ENCODE data around the gene RNF151.
A peak's percentile ranks its signal among the peaks of the same experiment; 100 is the strongest.
"Not testable (repeated sequence)": the region's sequence is repeated elsewhere in the genome, so short reads cannot be mapped to it uniquely, and the experiment has no call there.

The RNF151 gene

DNA sequence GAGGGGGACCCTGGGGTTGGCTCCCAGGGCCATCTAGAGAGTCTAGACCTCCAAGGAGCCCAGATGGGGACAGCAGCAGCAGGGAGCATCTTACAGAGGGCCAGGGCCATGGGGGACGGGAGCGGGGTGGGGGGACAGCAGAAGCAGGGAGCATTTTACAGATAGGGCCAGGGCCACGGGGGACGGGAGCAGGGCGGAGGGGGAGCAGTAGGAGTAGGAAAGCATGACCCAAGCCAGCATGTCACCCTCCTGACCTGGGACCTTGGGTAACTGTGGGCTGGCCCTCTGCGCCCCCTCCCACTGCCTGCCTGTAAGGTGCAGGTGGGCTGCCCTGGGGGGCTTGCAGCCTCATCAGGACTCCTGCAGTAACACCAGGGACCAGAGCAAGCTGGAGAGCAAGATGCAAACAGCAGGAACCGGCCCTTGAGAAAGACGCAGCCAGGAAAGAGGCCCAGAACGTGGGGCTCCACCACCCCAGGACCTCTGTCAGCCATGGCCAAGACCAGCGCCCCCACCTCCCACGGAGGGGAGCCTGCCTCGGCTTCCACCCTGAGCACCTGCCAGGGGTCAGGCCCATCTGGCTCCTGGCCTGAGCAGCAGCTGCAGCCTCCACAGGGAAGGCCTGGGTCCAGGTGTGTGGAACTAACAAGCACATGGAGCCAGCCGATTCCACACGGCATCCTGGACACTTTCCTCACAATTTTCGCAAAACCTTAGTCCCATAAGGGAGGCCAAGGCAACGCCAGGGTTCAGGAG is 40.6 kb downstream of the RNF151 start:
- Histone ChIP-seq H3K4me3 (ENCODE audit: low read length) (peak overlapping the region; percentile 96; the same call in 1 of the 2 replicates), H3K36me3 (ENCODE audit: insufficient read depth, low read length) (peaks cover 21% of the 10 kb centered on the region), H3K27ac (ENCODE audit: low read depth, low read length) (no peak overlapping the region), H3K4me1 (ENCODE audit: insufficient read depth, low read length) (peaks cover 19% of the 10 kb centered on the region; the same call in 1 of the 2 replicates), H3K27me3 (ENCODE audit: insufficient read depth, low read length) (no peaks in the 10 kb centered on the region), H3K9me3 (ENCODE audit: insufficient read depth, low read depth, low read length) (no peaks in the 10 kb centered on the region), H3K9ac (ENCODE audit: low read depth, low read length) (peak overlapping the region; percentile 36; the same call in 1 of the 2 replicates)
- WGBS: 92% methylated on average over 16 of the region's 16 CpGs

DNA sequence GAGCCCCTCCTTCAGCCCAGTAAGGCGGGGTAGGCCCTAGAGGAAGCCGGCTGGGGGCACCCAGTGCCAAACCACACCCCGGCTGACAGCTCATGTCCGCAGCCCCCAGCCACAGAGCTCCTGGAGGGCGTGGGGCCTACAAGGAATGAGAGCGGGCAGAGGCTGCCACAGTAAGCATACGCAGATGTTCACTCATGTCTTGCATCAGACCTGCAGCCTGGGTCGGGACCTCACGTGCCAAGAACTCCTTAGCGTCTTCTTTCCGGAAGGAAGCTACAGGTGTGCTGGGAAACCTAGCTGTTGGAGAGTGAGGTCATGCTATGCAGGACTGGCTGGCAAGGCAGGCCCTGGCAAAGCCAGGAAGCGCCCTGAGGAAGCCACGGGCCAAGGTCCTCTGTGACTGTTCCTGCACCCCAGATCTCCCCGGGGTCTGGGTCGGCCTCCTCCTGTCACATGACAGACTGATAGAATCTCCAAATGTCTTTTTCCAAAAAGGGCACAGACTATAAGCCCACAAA is 41.4 kb downstream of the RNF151 start:
- Histone ChIP-seq H3K27me3 (ENCODE audit: insufficient read depth, low read length) (no peaks in the 10 kb centered on the region), H3K4me1 (ENCODE audit: insufficient read depth, low read length) (peaks cover 19% of the 10 kb centered on the region; the same call in 1 of the 2 replicates), H3K9ac (ENCODE audit: low read depth, low read length) (no peak overlapping the region), H3K9me3 (ENCODE audit: insufficient read depth, low read depth, low read length) (no peaks in the 10 kb centered on the region), H3K27ac (ENCODE audit: low read depth, low read length) (no peak overlapping the region), H3K4me3 (ENCODE audit: low read length) (peak overlapping the region; percentile 96), H3K36me3 (ENCODE audit: insufficient read depth, low read length) (peaks cover 13% of the 10 kb centered on the region)
- WGBS: 91% methylated on average over 15 of the region's 15 CpGs

DNA sequence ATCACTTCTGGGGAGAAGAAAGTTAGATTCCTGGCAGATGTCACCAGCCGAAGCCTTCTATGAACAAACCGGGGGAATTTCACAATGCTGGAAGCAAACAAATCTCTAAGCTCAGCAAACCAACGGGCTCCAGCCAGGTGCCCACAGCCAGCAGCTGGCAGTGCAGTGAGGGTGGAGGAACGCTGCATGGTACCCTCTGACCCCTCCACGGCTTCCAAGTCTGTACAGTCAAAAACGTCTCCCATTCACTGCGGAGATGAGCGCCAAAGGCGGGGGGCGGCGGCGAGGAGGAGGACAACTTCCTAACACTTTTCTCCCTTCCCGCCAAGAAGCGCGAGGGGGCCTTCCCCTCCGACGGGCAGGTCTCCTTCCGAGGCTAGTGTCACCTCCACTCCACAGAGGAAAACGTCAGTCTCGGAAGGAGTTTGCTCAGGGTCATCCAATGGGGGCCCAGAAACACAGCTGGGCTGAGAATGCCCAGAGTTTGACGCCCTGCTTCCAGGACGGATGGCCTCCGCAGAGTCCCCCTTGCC is 42.0 kb downstream of the RNF151 start:
- Histone ChIP-seq H3K27ac (ENCODE audit: low read depth, low read length) (peak overlapping the region; percentile 73; the same call in 1 of the 2 replicates), H3K36me3 (ENCODE audit: insufficient read depth, low read length) (peaks cover 7% of the 10 kb centered on the region), H3K27me3 (ENCODE audit: insufficient read depth, low read length) (no peaks in the 10 kb centered on the region), H3K4me3 (ENCODE audit: low read length) (peak overlapping the region; percentile 96), H3K9me3 (ENCODE audit: insufficient read depth, low read depth, low read length) (no peaks in the 10 kb centered on the region), H3K4me1 (ENCODE audit: insufficient read depth, low read length) (peaks cover 19% of the 10 kb centered on the region; the same call in 1 of the 2 replicates), H3K9ac (ENCODE audit: low read depth, low read length) (peak overlapping the region; percentile 92)
- 12% methylated on average over 23 of the region's 23 CpGs for WGBS

DNA sequence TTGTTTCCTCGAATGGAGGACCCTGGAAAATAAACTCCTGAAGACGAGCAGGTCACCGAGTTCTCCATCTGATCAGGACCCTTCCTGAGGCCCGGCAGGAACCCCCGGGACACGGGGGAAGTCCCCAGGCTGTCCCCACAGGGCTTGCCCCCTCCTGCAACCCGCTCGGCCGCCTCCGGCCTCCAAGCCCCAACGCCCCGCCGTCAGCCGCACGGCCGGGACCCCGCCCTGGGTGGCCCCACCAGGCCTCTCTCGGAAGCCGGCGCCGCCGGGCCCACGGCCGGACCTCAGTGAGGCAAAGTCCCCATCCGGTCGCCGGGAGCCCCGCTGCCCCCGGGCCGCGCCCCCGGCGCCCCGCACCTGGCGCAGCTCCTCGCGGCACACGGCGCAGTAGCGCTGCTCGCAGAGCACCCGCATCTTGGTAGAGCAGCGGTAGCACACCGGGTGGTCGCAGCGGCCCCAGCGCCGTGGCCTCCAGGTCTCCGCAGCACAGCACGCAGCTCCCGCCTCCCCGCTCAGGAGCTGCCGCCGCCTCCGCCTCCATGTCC is 42.6 kb downstream of the RNF151 start:
- H3K4me1 ChIP-seq (ENCODE audit: insufficient read depth, low read length): peaks cover 17% of the 10 kb centered on the region; the same call in 1 of the 2 replicates
- peak overlapping the region; percentile 73; the same call in 1 of the 2 replicates for H3K27ac ChIP-seq (ENCODE audit: low read depth, low read length)
- no peaks in the 10 kb centered on the region for H3K27me3 ChIP-seq (ENCODE audit: insufficient read depth, low read length)
- peak overlapping the region; percentile 92 for H3K9ac ChIP-seq (ENCODE audit: low read depth, low read length)
- peaks cover 7% of the 10 kb centered on the region for H3K36me3 ChIP-seq (ENCODE audit: insufficient read depth, low read length)
- peak overlapping the region; percentile 96 for H3K4me3 ChIP-seq (ENCODE audit: low read length)
- WGBS: under 1% methylated on average over 55 of the region's 55 CpGs
- no peaks in the 10 kb centered on the region for H3K9me3 ChIP-seq (ENCODE audit: insufficient read depth, low read depth, low read length)

DNA sequence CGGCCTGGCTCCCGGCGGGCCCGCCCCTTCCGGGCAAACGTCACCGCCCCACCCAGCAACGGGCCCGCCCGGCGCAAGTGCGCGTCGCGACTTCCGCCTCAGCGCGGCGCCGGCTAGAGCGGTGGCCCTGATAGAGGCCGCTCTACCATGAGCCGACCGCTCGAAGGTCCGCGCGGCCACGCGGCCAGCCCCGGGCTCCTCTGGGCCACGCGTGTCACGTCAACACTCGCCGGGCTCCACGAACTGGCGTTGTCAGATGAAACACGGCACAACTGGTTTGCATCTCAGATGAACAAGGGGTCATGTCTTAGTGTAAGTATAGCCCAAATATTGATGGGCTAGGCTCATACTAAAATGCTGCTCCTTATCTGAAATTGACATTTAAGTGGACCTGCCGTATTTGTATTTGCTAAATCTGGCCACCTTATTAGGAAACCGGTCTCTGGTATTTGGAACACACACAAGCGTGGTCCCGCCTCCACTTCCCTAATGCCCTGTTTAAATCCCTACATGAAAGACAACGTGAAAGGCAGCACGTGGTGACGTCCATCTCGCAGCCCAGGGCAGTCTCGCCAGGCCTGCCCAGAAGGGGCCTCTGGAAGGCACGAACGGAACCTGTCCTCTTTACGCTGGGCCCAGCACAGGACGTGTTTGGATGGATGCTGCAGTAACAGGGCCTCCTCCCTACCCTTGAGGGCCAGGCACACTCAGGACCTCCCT is 43.3 kb downstream of the RNF151 start, which contains the start of gene ZNF598:
ZNF598 (minus strand) TSS at position 31 of the 720 bp plus-strand sequence.
- no peaks in the 10 kb centered on the region for H3K9me3 ChIP-seq (ENCODE audit: insufficient read depth, low read depth, low read length)
- peak within 1 kb of the TSS; percentile 92 for H3K9ac ChIP-seq (ENCODE audit: low read depth, low read length)
- H3K4me1 ChIP-seq (ENCODE audit: insufficient read depth, low read length): peaks cover 14% of the 10 kb centered on the region; the same call in 1 of the 2 replicates
- no peaks in the 10 kb centered on the region for H3K27me3 ChIP-seq (ENCODE audit: insufficient read depth, low read length)
- H3K4me3 ChIP-seq (ENCODE audit: low read length): peak within 1 kb of the TSS; percentile 96
- peak within 1 kb of the TSS; percentile 81 for H3K27ac ChIP-seq (ENCODE audit: low read depth, low read length)
- WGBS: 4% methylated on average over 52 of the region's 52 CpGs
- peaks cover 7% of the 10 kb centered on the region for H3K36me3 ChIP-seq (ENCODE audit: insufficient read depth, low read length)

DNA sequence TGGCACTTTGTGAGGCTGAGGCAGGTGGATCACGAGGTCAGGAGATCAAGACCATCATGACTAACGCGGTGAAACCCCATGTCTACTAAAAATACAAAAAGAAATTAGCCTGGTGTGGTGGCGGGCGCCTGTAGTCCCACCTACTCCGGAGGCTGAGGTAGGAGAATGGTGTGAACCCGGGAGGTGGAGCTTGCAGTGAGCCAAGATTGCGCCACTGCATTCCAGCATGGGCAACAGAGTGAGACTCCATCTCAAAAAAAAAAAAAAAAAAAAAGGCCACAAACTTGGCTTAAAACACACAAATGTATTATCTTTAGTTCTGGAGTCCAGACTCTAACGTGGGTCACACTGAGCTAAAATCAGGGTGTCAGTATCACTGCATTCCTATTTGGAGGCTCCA is 45.1 kb downstream of the RNF151 start:
- H3K27me3 ChIP-seq (ENCODE audit: insufficient read depth, low read length); H3K4me3 ChIP-seq (ENCODE audit: low read length); H3K27ac ChIP-seq (ENCODE audit: low read depth, low read length); H3K36me3 ChIP-seq (ENCODE audit: insufficient read depth, low read length); H3K9me3 ChIP-seq (ENCODE audit: insufficient read depth, low read depth, low read length); H3K9ac ChIP-seq (ENCODE audit: low read depth, low read length): not testable (repeated sequence)
- WGBS: 90% methylated on average over 9 of the region's 9 CpGs
- peaks cover 14% of the 10 kb centered on the region; the same call in 1 of the 2 replicates for H3K4me1 ChIP-seq (ENCODE audit: insufficient read depth, low read length)

DNA sequence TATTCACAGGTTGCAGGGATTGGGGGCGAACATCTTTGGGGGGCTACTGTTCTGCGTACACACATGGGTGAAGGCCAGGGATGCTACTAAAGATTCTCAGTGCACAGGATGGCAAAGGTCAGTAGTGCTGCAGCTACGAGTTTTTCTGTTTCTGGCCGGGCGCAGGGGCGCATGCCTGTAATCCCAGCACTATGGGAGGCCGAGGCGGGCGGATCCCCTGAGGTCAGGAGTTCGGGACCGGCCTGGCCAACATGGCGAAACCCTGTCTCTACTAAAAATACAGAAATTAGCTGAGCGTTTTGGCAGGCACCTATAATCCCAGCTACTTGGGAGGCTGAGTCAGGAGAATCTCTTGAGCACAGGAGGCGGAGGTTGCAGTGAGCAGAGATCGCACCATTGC is 46.9 kb downstream of the RNF151 start:
- peaks cover 7% of the 10 kb centered on the region; the same call in 1 of the 2 replicates for H3K4me1 ChIP-seq (ENCODE audit: insufficient read depth, low read length)
- no peak overlapping the region for H3K27ac ChIP-seq (ENCODE audit: low read depth, low read length)
- H3K9me3 ChIP-seq (ENCODE audit: insufficient read depth, low read depth, low read length): no peaks in the 10 kb centered on the region
- no peaks in the 10 kb centered on the region for H3K36me3 ChIP-seq (ENCODE audit: insufficient read depth, low read length)
- H3K27me3 ChIP-seq (ENCODE audit: insufficient read depth, low read length): peaks cover 10% of the 10 kb centered on the region
- 95% methylated on average over 15 of the region's 15 CpGs for WGBS
- no peak overlapping the region for H3K4me3 ChIP-seq (ENCODE audit: low read length)
- no peak overlapping the region for H3K9ac ChIP-seq (ENCODE audit: low read depth, low read length)

DNA sequence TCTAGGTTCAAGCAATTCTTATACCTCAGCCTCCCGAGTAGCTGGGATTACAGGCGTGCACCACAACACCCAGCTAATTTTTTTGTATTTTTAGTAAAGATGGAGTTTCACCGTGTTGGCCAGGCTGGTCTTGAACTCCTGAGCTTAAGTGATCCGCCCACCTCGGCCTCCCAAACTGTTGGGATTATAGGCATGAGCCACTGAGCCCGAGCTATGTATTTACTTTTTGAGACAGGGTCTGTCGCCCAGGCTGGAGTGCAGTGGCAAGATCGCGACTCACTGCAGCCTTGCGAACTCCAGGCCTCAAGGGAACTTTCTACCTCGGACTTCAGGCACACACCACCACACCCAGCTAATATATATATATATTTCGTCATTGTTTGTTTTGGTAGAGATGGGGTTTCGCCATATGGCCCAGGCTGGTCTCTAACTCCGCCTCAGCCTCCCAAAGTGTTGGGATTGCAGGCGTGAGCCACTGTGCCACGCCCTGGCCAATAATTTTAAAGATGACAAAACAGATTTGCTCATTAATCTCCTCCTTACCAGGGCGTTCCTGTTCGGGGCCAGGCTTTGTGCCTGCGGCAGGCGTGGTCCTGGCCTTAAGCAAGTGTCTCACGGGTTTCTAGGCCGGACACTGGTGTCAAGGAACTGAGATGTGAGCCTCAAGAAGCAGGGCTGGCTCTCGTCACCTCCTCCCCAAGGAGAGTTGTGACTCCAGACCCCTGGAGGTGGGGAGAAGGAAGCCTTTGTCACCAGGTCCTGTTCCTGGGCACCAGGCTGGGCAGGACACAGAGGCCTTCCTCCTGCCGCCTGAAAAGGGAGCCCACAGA is 48.7 kb downstream of the RNF151 start:
- 93% methylated on average over 23 of the region's 24 CpGs for WGBS
- peaks cover 28% of the 10 kb centered on the region for H3K27me3 ChIP-seq (ENCODE audit: insufficient read depth, low read length)
- H3K4me1 ChIP-seq (ENCODE audit: insufficient read depth, low read length): 0 out of 2 replicates have a peak, but pooled peaks cover 3% of the 10 kb centered on the region
- H3K4me3 ChIP-seq (ENCODE audit: low read length): no peak overlapping the region
- H3K27ac ChIP-seq (ENCODE audit: low read depth, low read length): no peak overlapping the region
- H3K9me3 ChIP-seq (ENCODE audit: insufficient read depth, low read depth, low read length): no peaks in the 10 kb centered on the region
- no peak overlapping the region for H3K9ac ChIP-seq (ENCODE audit: low read depth, low read length)
- H3K36me3 ChIP-seq (ENCODE audit: insufficient read depth, low read length): no peaks in the 10 kb centered on the region

DNA sequence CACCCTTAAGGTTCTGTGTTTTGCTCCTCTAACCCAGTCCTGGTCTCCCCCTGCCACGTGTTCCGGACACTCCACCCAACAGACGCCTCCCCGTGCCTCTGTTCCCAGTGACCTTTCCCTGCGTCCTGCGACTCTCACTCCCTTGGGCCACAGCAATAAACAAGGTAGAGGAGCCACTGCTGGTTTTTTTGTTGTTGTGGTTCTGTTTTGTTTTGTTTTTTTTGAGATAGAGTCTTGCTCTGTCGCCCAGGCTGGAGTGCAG is 49.2 kb downstream of the RNF151 start:
- WGBS: 94% methylated on average over 7 of the region's 7 CpGs
- no peak overlapping the region for H3K4me3 ChIP-seq (ENCODE audit: low read length)
- no peaks in the 10 kb centered on the region for H3K9me3 ChIP-seq (ENCODE audit: insufficient read depth, low read depth, low read length)
- H3K9ac ChIP-seq (ENCODE audit: low read depth, low read length): no peak overlapping the region
- no peaks in the 10 kb centered on the region for H3K4me1 ChIP-seq (ENCODE audit: insufficient read depth, low read length)
- H3K36me3 ChIP-seq (ENCODE audit: insufficient read depth, low read length): no peaks in the 10 kb centered on the region
- peaks cover 33% of the 10 kb centered on the region for H3K27me3 ChIP-seq (ENCODE audit: insufficient read depth, low read length)
- no peak overlapping the region for H3K27ac ChIP-seq (ENCODE audit: low read depth, low read length)

DNA sequence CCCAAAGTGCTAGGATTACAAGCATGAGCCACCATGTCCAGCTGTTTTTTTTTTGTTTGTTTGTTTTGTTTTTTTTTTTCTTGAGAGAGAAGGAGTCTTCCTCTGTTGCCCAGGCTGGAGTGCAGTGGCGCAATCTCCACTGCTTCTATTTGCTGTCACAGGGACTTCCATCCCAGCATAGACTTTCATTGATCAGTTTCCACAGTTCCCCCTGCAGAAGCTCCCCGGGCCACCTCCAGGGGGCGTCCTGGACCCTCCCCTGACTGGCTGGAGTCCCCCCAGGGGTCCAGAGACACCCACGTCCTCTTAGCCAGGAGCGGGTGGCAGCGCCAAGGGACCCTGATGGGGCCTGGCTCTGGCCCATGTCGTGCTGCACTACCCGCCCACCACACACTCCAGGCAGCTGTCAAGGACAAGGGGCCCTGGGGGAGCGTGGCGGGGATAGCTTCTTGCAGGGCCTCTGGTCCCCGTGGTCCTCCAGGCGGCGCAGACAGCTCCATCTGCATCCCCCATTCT is 49.8 kb downstream of the RNF151 start:
- Histone ChIP-seq H3K4me3 (ENCODE audit: low read length) (no peak overlapping the region), H3K4me1 (ENCODE audit: insufficient read depth, low read length) (no peaks in the 10 kb centered on the region), H3K9ac (ENCODE audit: low read depth, low read length) (no peak overlapping the region), H3K27ac (ENCODE audit: low read depth, low read length) (no peak overlapping the region), H3K36me3 (ENCODE audit: insufficient read depth, low read length) (no peaks in the 10 kb centered on the region), H3K9me3 (ENCODE audit: insufficient read depth, low read depth, low read length) (no peaks in the 10 kb centered on the region), H3K27me3 (ENCODE audit: insufficient read depth, low read length) (peaks cover 39% of the 10 kb centered on the region)
- 58% methylated on average over 13 of the region's 13 CpGs for WGBS
